HG02678 (cell line): ENCODE data around the gene ARHGDIB.

Experiments
- ATAC-seq: cut with Tn5 transposase; IDR thresholded peaks from one replicate; pipeline ENCODE4 v1.9.1; 2021; ENCODE audit warnings: mild to moderate bottlenecking, moderate library complexity; ENCODE audit not compliant: unreplicated experiment

Gene ARHGDIB

GRCh38 chr12:14902465-14902864 lies 58.9 kb downstream of the ARHGDIB start:
- ATAC-seq = no peak

DNA sequence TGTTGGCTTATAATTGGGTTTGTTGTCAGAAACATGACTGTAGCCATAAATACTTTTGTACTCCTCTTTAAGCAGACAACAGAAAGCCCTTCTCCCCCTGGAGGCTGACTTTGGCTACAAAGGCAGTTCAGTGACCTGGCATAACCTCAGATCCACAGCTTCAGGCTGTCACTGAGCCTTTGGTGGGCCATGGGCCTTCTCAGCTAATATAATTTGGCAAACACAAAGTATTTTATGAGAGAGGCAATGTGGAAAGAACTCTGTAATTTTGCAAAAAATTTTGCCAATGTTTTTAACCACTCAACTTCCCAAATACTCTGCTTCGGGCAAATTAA lies 60.2 kb downstream of the ARHGDIB start:
- ATAC-seq = no peak

DNA sequence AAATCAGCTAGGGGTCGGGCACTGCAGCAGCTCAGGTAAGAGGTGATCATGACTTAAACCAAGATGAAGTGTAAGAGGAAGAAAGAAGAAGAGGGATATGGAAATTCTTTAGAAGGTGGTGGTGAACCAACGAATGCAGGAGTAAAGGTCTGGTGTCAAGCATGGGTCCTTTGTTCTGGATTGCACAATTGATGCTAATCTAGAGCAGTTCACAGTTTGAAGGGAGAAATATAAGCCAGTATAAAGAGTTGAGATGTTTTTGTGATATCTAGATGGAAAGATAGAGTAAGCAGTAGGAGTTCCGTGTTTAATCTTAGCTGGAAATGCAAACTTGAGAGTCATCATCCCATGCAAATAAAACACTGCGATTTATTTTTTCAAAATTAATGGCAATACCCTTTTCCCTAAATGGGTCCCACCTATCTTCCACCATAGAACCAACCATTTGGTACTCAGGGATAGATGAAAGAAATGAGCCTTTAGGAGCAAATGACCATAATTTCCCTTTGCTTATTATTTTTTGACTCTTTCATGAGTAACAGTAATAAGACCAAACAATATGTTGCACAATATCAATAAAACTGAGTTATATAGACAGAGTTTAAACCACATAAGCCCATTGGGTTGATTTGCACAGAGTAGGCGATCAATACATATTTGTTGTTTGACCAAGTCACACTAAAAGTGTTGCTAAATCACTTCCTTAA lies 60.7 kb downstream of the ARHGDIB start:
- ATAC-seq = no peak

DNA sequence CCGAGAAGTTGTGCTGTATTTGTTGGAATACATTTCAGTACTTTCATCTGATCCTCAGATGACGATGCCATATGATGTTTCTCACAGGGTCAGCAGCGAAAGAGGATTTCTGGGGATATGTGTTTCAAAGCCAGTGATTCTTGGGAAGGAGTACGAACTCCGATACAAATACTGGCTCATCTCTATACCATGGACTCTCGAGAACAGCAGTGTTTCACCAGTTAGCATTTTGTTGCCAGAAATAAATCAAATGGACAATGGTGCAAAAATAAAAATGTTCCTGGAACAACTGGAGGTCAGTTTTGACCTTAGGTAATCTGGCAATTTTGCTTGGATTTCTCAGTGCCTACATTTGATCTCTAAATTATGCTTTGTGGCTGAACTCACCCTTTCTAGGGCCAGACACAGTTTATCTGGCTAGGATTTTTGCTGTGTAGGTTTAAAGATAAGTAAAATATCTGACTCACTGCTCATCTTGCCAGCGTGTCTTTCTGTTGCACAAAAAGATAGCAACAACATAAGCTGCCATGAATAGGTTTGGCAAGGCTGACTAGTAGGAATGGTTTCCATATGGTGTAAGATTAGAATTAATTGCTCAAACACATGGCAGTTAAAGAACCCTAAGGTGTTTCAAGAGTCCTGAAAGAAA lies 64.8 kb downstream of the ARHGDIB start:
- no peak for ATAC-seq

- ATAC-seq = no peak
Observed at GRCh38 chr12:14893506-14894250, 67.7 kb downstream of the ARHGDIB start.

DNA sequence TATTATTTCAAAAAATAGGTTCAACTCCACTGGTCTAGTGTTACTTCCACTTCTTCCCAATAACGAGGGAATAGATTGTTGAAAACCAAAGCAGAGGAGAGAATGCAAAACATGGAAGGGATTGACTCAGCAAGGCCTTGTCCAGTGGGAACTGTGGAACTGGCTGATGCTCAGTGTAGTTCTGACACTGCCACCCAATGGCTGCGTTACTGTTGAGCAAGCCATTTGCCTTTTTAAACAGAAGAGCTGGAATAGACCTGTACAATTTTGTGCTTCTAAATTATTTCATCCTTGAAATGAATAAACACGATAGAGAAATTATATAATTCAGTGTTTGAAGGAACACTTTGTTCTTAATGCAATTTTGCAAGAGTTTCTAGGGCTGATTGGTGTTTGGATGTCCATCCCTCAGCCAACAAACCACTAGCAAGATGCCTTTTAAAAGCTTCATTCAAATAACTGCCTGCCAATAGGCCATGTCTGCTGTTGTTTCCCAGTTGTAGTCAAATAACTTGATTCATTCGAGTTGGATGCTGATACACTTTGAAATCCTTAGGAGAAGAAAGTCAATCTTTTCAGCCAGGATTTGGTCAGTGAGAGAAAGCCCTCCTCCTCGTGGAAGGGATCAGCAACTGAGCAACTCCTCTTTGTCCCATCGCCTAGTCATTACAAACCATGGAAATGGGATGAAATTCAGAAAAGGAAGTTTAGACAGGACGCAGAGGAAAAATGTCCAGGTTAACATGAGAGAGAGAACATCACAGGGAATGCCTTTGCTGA lies 68.5 kb downstream of the ARHGDIB start:
- ATAC-seq = no peak
